ENCODE results near the gene RALGAPA2. TPM values are rescaled to one million over a fixed set of nuclear protein-coding genes. Genes with fewer than 3 reads are reported as not detected.

RALGAPA2 gene
- total and polyA plus RNA-seq, 2 of the 13 experiments (the other 11 are each of a cell fraction or from before 2014, with no cell fraction given) = 13.8 to 17.7 TPM

- TF ChIP-seq HCFC1 (IDR thresholded peaks at IDR 0.05; ENCODE audit: low read depth, low read length) = no peak
Observed at GRCh38 chr20:20450521-20450920, 261.9 kb downstream of the RALGAPA2 start (continued).

- DNase-seq (ENCODE audit: low spot score) (no peak), FAIRE-seq (no peak), ATAC-seq (no peak)
- no TSS peak for BruUV-seq (replicated peaks)
- Histone ChIP-seq H3K36me3 (replicated peaks in 1 of 2; ENCODE audit: control insufficient read depth in 1 of 2, insufficient read depth in 2 of 2, low read length in 2 of 2) (no peaks in the 10 kb centered on the region; a peak in 3 of 5 replicates), H3K27ac (ENCODE audit: extremely low read length, insufficient read depth, low read length) (no peak overlapping the region), H3K9me3 (ENCODE audit: low read length) (no peaks in the 10 kb centered on the region), H3K4me3 (replicated peaks in 1 of 3; ENCODE audit: insufficient read depth in 1 of 3, low read depth in 2 of 3, low read length in 3 of 3) (no peak overlapping the region), H3K79me2 (ENCODE audit: insufficient read depth, low read length) (no peaks in the 10 kb centered on the region), H3K4me1 (ENCODE audit: insufficient read depth, low read length) (no peaks in the 10 kb centered on the region), H2AFZ (ENCODE audit: low read length) (no peak overlapping the region), H3K9ac (ENCODE audit: insufficient read depth, low read depth, low read length) (no peak overlapping the region), H3K27me3 (ENCODE audit: control insufficient read depth in 1 of 2, insufficient read depth in 2 of 2, low read length in 2 of 2) (no peaks in the 10 kb centered on the region), H3K4me2 (ENCODE audit: low read depth, low read length) (no peak overlapping the region), H4K20me1 (ENCODE audit: insufficient read depth, low read length) (no peaks in the 10 kb centered on the region)
- WGBS (ENCODE audit: low lambda C conversion rate) = 97% methylated on average over 6 of the region's 6 CpGs
- in situ Hi-C loops (cut with HindIII; ENCODE audit: extremely low pct_ligation_motif_present, low pct_unique_long_range_greater_than_20kb) = no loop called here
- ChIA-PET POLR2A (no interaction called here), CTCF (ENCODE audit: low intra/inter-chr PET ratio, low total read pairs) (no interaction called here)
- intact Hi-C loops (cut with micrococcal nuclease; ENCODE audit: unreplicated experiment) = no loop called here
- no peak for TF ChIP-seq PBX3 (CRISPR knock-in tag; IDR thresholded peaks at IDR 0.05; ENCODE audit: borderline replicate concordance)
- no peak for TF ChIP-seq MED1 (CRISPR knock-in tag; IDR thresholded peaks at IDR 0.05)
- no peak for TF ChIP-seq ZNF292 (CRISPR knock-in tag; IDR thresholded peaks at IDR 0.05; ENCODE audit: borderline replicate concordance, low read depth)
- TF ChIP-seq ARNTL (CRISPR knock-in tag; IDR thresholded peaks at IDR 0.05) = no peak
- TF ChIP-seq, protein P1, sequence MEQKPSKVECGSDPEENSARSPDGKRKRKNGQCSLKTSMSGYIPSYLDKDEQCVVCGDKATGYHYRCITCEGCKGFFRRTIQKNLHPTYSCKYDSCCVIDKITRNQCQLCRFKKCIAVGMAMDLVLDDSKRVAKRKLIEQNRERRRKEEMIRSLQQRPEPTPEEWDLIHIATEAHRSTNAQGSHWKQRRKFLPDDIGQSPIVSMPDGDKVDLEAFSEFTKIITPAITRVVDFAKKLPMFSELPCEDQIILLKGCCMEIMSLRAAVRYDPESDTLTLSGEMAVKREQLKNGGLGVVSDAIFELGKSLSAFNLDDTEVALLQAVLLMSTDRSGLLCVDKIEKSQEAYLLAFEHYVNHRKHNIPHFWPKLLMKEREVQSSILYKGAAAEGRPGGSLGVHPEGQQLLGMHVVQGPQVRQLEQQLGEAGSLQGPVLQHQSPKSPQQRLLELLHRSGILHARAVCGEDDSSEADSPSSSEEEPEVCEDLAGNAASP (CRISPR knock-in tag; IDR thresholded peaks at IDR 0.05; ENCODE audit: borderline replicate concordance) = no peak
- no peak for TF ChIP-seq ZNF780A (CRISPR knock-in tag; IDR thresholded peaks at IDR 0.05)
- no peak for TF ChIP-seq BCL6 (CRISPR knock-in tag; IDR thresholded peaks at IDR 0.05)
- TF ChIP-seq ZNF501 (CRISPR knock-in tag; IDR thresholded peaks at IDR 0.05) = no peak
- TF ChIP-seq JUNB (CRISPR knock-in tag; IDR thresholded peaks at IDR 0.05; ENCODE audit: borderline replicate concordance) = no peak
- TF ChIP-seq ZNF18 (CRISPR knock-in tag; IDR thresholded peaks at IDR 0.05; ENCODE audit: insufficient replicate concordance) = no peak
Observed at GRCh38 chr20:20448881-20449280, 263.6 kb downstream of the RALGAPA2 start.

All from HepG2 (cell line).